ENCODE measurements around the gene SEC22A. TPM values are rescaled to one million over a fixed set of nuclear protein-coding genes. Genes with fewer than 3 reads are reported as not detected.

Gene SEC22A
- total and polyA plus RNA-seq, 12 donors = 4.6 to 67.2 (median 21.0) TPM

GRCh38 chr3:123267821-123268220 is 66.1 kb downstream of the SEC22A start:
- no peaks in the 10 kb centered on the region for H3K4me1 ChIP-seq (replicated peaks in 1 of 2)
- 56 to 83% (median 78%) methylated on average over 2 of the region's 2 CpGs for WGBS, 4 donors
- TF ChIP-seq, protein P1, sequence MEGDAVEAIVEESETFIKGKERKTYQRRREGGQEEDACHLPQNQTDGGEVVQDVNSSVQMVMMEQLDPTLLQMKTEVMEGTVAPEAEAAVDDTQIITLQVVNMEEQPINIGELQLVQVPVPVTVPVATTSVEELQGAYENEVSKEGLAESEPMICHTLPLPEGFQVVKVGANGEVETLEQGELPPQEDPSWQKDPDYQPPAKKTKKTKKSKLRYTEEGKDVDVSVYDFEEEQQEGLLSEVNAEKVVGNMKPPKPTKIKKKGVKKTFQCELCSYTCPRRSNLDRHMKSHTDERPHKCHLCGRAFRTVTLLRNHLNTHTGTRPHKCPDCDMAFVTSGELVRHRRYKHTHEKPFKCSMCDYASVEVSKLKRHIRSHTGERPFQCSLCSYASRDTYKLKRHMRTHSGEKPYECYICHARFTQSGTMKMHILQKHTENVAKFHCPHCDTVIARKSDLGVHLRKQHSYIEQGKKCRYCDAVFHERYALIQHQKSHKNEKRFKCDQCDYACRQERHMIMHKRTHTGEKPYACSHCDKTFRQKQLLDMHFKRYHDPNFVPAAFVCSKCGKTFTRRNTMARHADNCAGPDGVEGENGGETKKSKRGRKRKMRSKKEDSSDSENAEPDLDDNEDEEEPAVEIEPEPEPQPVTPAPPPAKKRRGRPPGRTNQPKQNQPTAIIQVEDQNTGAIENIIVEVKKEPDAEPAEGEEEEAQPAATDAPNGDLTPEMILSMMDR (IDR thresholded peaks at IDR 0.05) = no peak
- no peak for TF ChIP-seq POLR2A (IDR thresholded peaks at IDR 0.05)
- no peak overlapping the region for H3K27ac ChIP-seq
- no peaks in the 10 kb centered on the region for H3K27me3 ChIP-seq
- H3K9me3 ChIP-seq (replicated peaks in 1 of 3) = no peaks in the 10 kb centered on the region
- no peak for DNase-seq
- intact Hi-C loops (cut with DNase I) = loop anchor here in 1 of 2 donors (10.0 kb wide), 1 partner anchor 243 kb away; the partner anchor contains the start of gene SEMA5B
- H3K36me3 ChIP-seq (replicated peaks in 1 of 2) = no peaks in the 10 kb centered on the region
- no peak overlapping the region for H3K4me3 ChIP-seq

DNA sequence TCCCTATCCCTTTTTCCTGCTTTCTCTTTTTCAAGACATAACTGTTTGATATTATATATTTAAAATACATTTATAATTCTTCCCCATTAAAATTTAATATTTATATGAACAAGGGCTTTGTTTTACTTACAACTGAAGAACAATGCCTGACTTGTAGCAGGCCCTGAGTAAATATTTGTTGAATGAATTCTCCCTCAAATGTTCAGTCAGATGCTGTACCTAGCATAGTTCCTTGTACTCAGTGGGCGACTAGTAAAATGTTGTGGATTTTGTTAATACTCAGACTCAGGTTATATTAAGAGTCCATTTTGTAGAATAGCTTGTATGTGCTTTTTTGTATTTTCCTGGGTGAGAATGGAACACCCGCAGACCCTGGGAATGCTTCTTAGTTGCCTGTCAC is 69.1 kb downstream of the SEC22A start:
- intact Hi-C loops (cut with DNase I) = no loop called here
- Histone ChIP-seq H3K27ac (no peak overlapping the region), H3K4me3 (no peak overlapping the region), H3K9me3 (replicated peaks in 1 of 3) (no peaks in the 10 kb centered on the region), H3K4me1 (replicated peaks in 1 of 2) (no peaks in the 10 kb centered on the region), H3K36me3 (replicated peaks in 1 of 2) (no peaks in the 10 kb centered on the region), H3K27me3 (no peaks in the 10 kb centered on the region)
- no peak for DNase-seq
- no peak for TF ChIP-seq POLR2A (IDR thresholded peaks at IDR 0.05)
- TF ChIP-seq, protein P1 (IDR thresholded peaks at IDR 0.05) = no peak
- 89 to 98% (median 91%) methylated on average over 2 of the region's 2 CpGs for WGBS, 4 donors

DNA sequence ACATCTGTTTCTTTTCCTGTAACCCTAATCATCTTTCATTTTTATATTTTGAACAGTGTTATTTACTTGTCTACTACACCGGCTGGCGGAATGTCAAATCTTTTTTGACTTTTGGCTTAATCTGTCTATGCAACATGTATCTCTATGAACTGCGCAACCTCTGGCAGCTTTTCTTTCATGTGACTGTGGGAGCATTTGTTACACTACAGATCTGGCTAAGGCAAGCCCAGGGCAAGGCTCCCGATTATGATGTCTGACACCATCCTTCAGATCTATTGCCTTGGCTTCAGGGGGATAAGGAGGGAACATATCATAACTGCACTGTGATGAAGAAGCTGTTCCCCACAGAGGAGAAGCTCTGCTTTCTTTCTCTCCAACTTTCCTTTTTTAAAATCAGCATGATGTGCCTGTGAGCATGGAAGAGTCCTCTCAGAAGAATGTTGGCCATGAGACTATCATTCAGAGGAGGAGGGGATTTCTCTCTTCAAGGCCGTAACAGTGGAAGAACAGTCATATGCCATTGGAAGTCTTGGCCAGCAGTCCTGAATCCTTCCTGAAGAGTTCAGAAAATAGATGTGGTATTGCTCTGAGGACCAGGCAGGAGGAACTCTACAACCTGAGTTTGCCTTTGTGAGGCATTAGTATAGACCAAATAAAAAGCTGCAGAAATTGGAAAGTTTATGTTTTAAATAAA is 69.9 kb downstream of the SEC22A start:
- intact Hi-C loops (cut with DNase I) = no loop called here
- TF ChIP-seq, protein P1 (IDR thresholded peaks at IDR 0.05) = no peak
- no peak for TF ChIP-seq POLR2A (IDR thresholded peaks at IDR 0.05)
- no peaks in the 10 kb centered on the region for H3K36me3 ChIP-seq (replicated peaks in 1 of 2)
- WGBS, 4 donors = 61 to 69% (median 68%) methylated on average over 5 of the region's 5 CpGs
- H3K9me3 ChIP-seq (replicated peaks in 1 of 3) = no peaks in the 10 kb centered on the region
- no peaks in the 10 kb centered on the region for H3K4me1 ChIP-seq (replicated peaks in 1 of 2)
- no peaks in the 10 kb centered on the region for H3K27me3 ChIP-seq
- no peak overlapping the region for H3K27ac ChIP-seq
- no peak overlapping the region for H3K4me3 ChIP-seq
- DNase-seq = peak in 3 of 7 donors; percentile 18 to 42 (median 21)

GRCh38 chr3:123272547-123272946 is 70.8 kb downstream of the SEC22A start:
- Histone ChIP-seq H3K4me1 (replicated peaks in 1 of 2) (no peaks in the 10 kb centered on the region), H3K4me3 (no peak overlapping the region), H3K27me3 (no peaks in the 10 kb centered on the region), H3K36me3 (replicated peaks in 1 of 2) (no peaks in the 10 kb centered on the region), H3K9me3 (replicated peaks in 1 of 3) (no peaks in the 10 kb centered on the region), H3K27ac (no peak overlapping the region)
- no peak for DNase-seq
- no peak for TF ChIP-seq POLR2A (IDR thresholded peaks at IDR 0.05)
- TF ChIP-seq, protein P1 (IDR thresholded peaks at IDR 0.05) = no peak
- intact Hi-C loops (cut with DNase I) = no loop called here
- 94 to 98% (median 97%) methylated on average over 2 of the region's 2 CpGs for WGBS, 4 donors

Data from adrenal gland (tissue), 12 donors.